Subcutaneous abdominal adipose tissue (tissue), 5 donors: ENCODE results near the gene LPIN1.

ENCODE experiments used
- H3K27ac ChIP-seq: one replicate; pipeline ENCODE4 v1.7.0; 2013; ENCODE audit warnings: low read depth, mild to moderate bottlenecking, inconsistent platforms, low read length, moderate library complexity
- H3K27me3 ChIP-seq, 5 donors: one replicate each; pipeline ENCODE4 v1.7.0; 2013; ENCODE audit warnings: low read length in 5 of 5, inconsistent platforms in 1 of 5; ENCODE audit not compliant: control insufficient read depth in 5 of 5, insufficient read depth in 4 of 5
- H3K36me3 ChIP-seq, 5 donors: one replicate each; pipeline ENCODE4 v1.7.0; 2013; ENCODE audit warnings: low read length in 5 of 5; ENCODE audit not compliant: control insufficient read depth in 5 of 5, insufficient read depth in 5 of 5
- H3K4me1 ChIP-seq, 5 donors: one replicate each; pipeline ENCODE4 v1.7.0; 2013; ENCODE audit warnings: low read length in 5 of 5, mild to moderate bottlenecking in 3 of 5, moderate library complexity in 1 of 5; ENCODE audit not compliant: control insufficient read depth in 5 of 5, insufficient read depth in 5 of 5
- H3K4me3 ChIP-seq, 5 donors: one replicate each; pipeline ENCODE4 v1.7.0; 2013; ENCODE audit warnings: low read length in 5 of 5, low read depth in 1 of 5
- H3K9ac ChIP-seq, 5 donors: one replicate each; pipeline ENCODE4 v1.7.0; 2013; ENCODE audit warnings: low read length in 5 of 5, mild to moderate bottlenecking in 4 of 5, moderate library complexity in 3 of 5
- H3K9me3 ChIP-seq, 5 donors: one replicate each; pipeline ENCODE4 v1.7.0; 2013; ENCODE audit warnings: low read length in 5 of 5; ENCODE audit not compliant: control insufficient read depth in 5 of 5
- donor health status: healthy.
- donor health status: healthy.
- donor health status: healthy.
- donor health status: healthy.
- donor health status: healthy.

Gene LPIN1

GRCh38 chr2:11715987-11716652, 30.3 kb upstream of the LPIN1 start:
- Histone ChIP-seq H3K9ac (no peak overlapping the region), H3K9me3 (no peaks in the 10 kb centered on the region), H3K4me3 (no peak overlapping the region), H3K4me1 (peaks cover 4 to 25% (median 19%) of the 10 kb centered on the region in 5 donors), H3K27ac (peak overlapping the region; percentile 82), H3K36me3 (no peaks in the 10 kb centered on the region), H3K27me3 (peaks cover 0 to 3% (median 0%) of the 10 kb centered on the region in 5 donors)

DNA sequence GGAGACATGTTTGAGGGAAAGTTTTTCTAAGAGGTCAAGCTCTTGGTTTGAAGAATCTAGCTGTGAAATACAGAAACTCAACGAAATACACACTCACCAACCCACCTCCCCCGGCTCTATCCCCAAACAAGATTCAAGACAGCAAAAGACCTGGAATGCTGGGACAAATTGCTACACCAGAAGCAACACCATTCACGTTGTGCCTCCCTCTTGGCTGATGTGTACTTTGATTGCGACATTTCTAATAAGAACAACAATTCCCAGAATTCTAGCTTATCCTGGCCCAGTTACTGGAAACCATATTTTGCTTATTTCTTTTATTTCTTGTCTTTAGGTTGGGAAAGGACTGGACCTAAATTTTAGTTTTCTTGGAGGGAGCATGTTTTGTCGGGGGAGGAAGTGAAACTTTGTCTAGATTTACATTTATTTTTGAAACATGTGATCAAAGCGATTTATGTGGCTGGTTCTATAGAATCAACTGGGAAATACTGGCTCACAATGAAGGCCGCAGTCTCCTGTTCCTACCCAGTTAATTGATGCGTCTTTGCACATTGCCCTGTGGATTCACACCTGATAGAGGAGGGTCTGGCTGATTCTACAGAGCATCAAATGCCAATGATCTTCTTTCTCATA, 29.6 kb upstream of the LPIN1 start:
- H3K36me3 ChIP-seq: no peaks in the 10 kb centered on the region
- peak overlapping the region in 1 of 5 donors; percentile 58 for H3K9ac ChIP-seq
- no peak overlapping the region for H3K4me3 ChIP-seq
- peaks cover 0 to 3% (median 0%) of the 10 kb centered on the region in 5 donors for H3K27me3 ChIP-seq
- peak overlapping the region; percentile 82 for H3K27ac ChIP-seq
- H3K9me3 ChIP-seq: no peaks in the 10 kb centered on the region
- H3K4me1 ChIP-seq: peaks cover 4 to 18% (median 12%) of the 10 kb centered on the region in 5 donors

- no peak overlapping the region for H3K4me3 ChIP-seq
- no peaks in the 10 kb centered on the region for H3K9me3 ChIP-seq
- peaks cover 0 to 3% (median 0%) of the 10 kb centered on the region in 5 donors for H3K27me3 ChIP-seq
- no peak overlapping the region for H3K9ac ChIP-seq
- H3K4me1 ChIP-seq: peaks cover 0 to 14% (median 12%) of the 10 kb centered on the region in 5 donors
- no peaks in the 10 kb centered on the region for H3K36me3 ChIP-seq
- no peak overlapping the region for H3K27ac ChIP-seq
Observed at GRCh38 chr2:11717623-11718022, 28.8 kb upstream of the LPIN1 start.

DNA sequence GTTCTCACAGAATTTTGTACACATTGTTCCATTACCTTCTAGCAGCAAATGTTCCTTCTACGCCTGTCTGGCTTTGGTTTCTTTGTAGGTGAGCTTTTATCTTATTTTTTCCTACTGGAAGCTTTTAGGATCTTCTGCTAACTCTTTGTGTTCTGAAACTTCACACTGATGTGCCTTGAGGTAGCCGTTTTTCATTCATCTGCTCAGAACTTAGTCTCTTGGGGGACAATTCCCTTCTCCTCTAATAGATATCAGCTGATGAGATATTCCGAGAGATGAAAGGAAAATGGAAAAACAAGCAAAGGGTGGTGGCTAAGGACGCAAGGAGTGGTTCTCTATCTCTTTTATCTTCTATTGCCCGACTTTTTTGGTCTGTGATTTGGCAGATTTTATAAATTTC, 27.8 kb upstream of the LPIN1 start:
- H3K36me3 ChIP-seq: no peaks in the 10 kb centered on the region
- H3K9ac ChIP-seq: no peak overlapping the region
- peaks cover 0 to 3% (median 0%) of the 10 kb centered on the region in 5 donors for H3K27me3 ChIP-seq
- peaks cover 0 to 14% (median 12%) of the 10 kb centered on the region in 5 donors for H3K4me1 ChIP-seq
- H3K9me3 ChIP-seq: no peaks in the 10 kb centered on the region
- H3K4me3 ChIP-seq: no peak overlapping the region
- no peak overlapping the region for H3K27ac ChIP-seq

GRCh38 chr2:11719230-11719977, 27.0 kb upstream of the LPIN1 start:
- no peak overlapping the region for H3K4me3 ChIP-seq
- H3K9ac ChIP-seq: no peak overlapping the region
- no peaks in the 10 kb centered on the region for H3K36me3 ChIP-seq
- peaks cover 0 to 3% (median 0%) of the 10 kb centered on the region in 5 donors for H3K27me3 ChIP-seq
- H3K9me3 ChIP-seq: no peaks in the 10 kb centered on the region
- peaks cover 0 to 14% (median 12%) of the 10 kb centered on the region in 5 donors for H3K4me1 ChIP-seq
- no peak overlapping the region for H3K27ac ChIP-seq

GRCh38 chr2:11720752-11721151, 25.7 kb upstream of the LPIN1 start:
- H3K9ac ChIP-seq: no peak overlapping the region
- peaks cover 0 to 14% (median 12%) of the 10 kb centered on the region in 5 donors for H3K4me1 ChIP-seq
- no peaks in the 10 kb centered on the region for H3K9me3 ChIP-seq
- no peak overlapping the region for H3K4me3 ChIP-seq
- H3K27me3 ChIP-seq: peaks cover 0 to 3% (median 0%) of the 10 kb centered on the region in 5 donors
- no peak overlapping the region for H3K27ac ChIP-seq
- H3K36me3 ChIP-seq: no peaks in the 10 kb centered on the region

DNA sequence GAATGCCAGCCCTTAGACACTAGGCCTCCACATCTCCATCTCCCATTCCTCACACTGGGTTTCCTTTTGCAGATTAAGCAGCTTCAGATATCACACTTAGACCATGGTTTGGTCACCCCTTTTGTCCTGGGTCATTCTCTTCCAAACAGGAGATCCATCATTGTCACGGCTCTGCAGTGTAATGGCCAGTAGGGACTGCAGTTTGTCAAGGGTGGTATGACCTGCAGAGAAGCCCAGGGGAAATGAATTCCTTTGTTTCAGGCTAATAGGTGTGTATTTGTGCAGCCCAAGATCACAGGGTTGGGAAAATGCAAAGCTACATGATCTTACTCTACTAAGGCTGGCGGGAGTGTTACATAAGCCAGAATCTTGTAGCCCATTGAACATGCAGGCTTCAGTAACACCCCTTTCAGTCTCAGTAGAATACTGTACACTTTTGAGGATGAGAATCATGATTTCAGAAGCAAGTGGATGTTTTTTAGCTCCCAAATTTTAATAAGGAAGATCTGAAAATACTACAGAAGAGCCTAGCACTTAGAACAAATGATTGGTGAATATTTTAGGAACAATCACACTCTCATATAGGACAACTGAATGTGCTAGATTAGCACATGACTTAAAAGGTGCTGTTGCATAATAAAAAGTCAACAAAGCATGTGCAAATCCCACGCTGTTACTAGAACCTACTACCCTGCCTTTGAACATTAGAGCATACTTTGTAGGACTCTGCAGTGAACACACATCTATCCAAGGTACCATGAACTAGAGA, 24.0 kb upstream of the LPIN1 start:
- H3K4me1 ChIP-seq: peaks cover 0 to 8% (median 0%) of the 10 kb centered on the region in 5 donors
- H3K9me3 ChIP-seq: no peaks in the 10 kb centered on the region
- H3K27ac ChIP-seq: no peak overlapping the region
- H3K36me3 ChIP-seq: no peaks in the 10 kb centered on the region
- no peak overlapping the region for H3K4me3 ChIP-seq
- no peak overlapping the region for H3K9ac ChIP-seq
- H3K27me3 ChIP-seq: peaks cover 0 to 3% (median 0%) of the 10 kb centered on the region in 5 donors

GRCh38 chr2:11723061-11723371, 23.4 kb upstream of the LPIN1 start:
- Histone ChIP-seq H3K9ac (no peak overlapping the region), H3K4me3 (no peak overlapping the region), H3K27me3 (peaks cover 0 to 3% (median 0%) of the 10 kb centered on the region in 5 donors), H3K9me3 (no peaks in the 10 kb centered on the region), H3K4me1 (peaks cover 0 to 8% (median 0%) of the 10 kb centered on the region in 5 donors), H3K27ac (no peak overlapping the region), H3K36me3 (no peaks in the 10 kb centered on the region)

- Histone ChIP-seq H3K36me3 (no peaks in the 10 kb centered on the region), H3K9me3 (no peaks in the 10 kb centered on the region), H3K4me1 (peaks cover 0 to 8% (median 0%) of the 10 kb centered on the region in 5 donors), H3K4me3 (no peak overlapping the region), H3K9ac (no peak overlapping the region), H3K27me3 (peaks cover 0 to 3% (median 0%) of the 10 kb centered on the region in 5 donors), H3K27ac (no peak overlapping the region)
Observed at GRCh38 chr2:11724151-11724550, 22.3 kb upstream of the LPIN1 start.
